HCT116 (cell line): ENCODE data around the gene SEMA5B. TPM values are rescaled to one million over a fixed set of nuclear protein-coding genes. Genes with fewer than 3 reads are reported as not detected.

Experiments used
- ATAC-seq: fragments of 200-7000 bp; cut with Tn5 transposase; 2 replicates; pipeline ENCODE4 v1.9.1; 2020; ENCODE audit warnings: mild to moderate bottlenecking, moderate library complexity
- BruUV-seq: library from RNA; stranded (reverse); fragments of 400-500 nt; replicated peaks from 2 replicates; lab custom pipeline; 2021; lab: Mats Ljungman, UMichigan
- CTCF ChIA-PET: fragments of 300-600 bp; sonication (Branson Sonifier 250); formaldehyde crosslinking; loops from one replicate; lab custom pipeline; 2021; ENCODE audit warnings: antibody characterized with exemption; lab: Charles Lee
- POLR2A ChIA-PET: fragments of 300-600, 350-600 bp; sonication (Branson Sonifier 250); formaldehyde crosslinking; loops from one replicate; lab custom pipeline; 2021; ENCODE audit warnings: antibody characterized with exemption; lab: Charles Lee
- RAD21 ChIA-PET, 2 experiments: fragments of 300-600 bp; sonication (Branson Sonifier 250); formaldehyde crosslinking; loops; one replicate each; lab custom pipeline; 2023; ENCODE audit warnings: low total read pairs in 2 of 2; ENCODE audit not compliant: uncharacterized antibody in 2 of 2, unreplicated experiment in 2 of 2, low non-redundant PET in 1 of 2; lab: Charles Lee
- DNase-seq: peaks from one replicate; pipeline ENCODE4 v3.0.0-alpha.2; 2010; ENCODE audit warnings: low read depth, low spot score
- H2AFZ ChIP-seq: fragments of 200-600 bp; shearing (Covaris generic), sonication (generic); 2 replicates; pipeline ENCODE4 v1.6.1; 2017; ENCODE audit warnings: low read depth, mixed run types, mixed read lengths, antibody characterized with exemption, low read length; ENCODE audit not compliant: poor library complexity, severe bottlenecking
- H3K27ac ChIP-seq: 2 replicates; pipeline ENCODE4 v1.5.1; 2012; ENCODE audit warnings: low read depth, low read length
- H3K27me3 ChIP-seq: fragments of 200-600 bp; sonication (generic); 2 replicates; pipeline ENCODE4 v1.6.1; 2016; ENCODE audit warnings: mixed run types, low read length, mixed read lengths; ENCODE audit not compliant: insufficient read depth
- H3K36me3 ChIP-seq, 2 experiments: fragments of 200-500 bp in 1 of 2; fragments of 200-600 bp in 1 of 2; sonication (Bioruptor generic) in 1 of 2; sonication (generic) in 1 of 2; 2 replicates each; pipeline versions ENCODE4 v1.5.1 to v1.6.1; 2014 to 2016; ENCODE audit warnings: low read length in 2 of 2, inconsistent platforms in 1 of 2, mixed read lengths in 1 of 2, mixed run types in 1 of 2; ENCODE audit not compliant: insufficient read depth in 2 of 2, control insufficient read depth in 1 of 2
- H3K4me1 ChIP-seq, 2 experiments: fragments of 200-600 bp in 1 of 2; sonication (generic) in 1 of 2; 2 replicates each; pipeline versions ENCODE4 v1.5.1 to v1.6.1; 2012 to 2017; ENCODE audit warnings: low read length in 2 of 2, inconsistent platforms in 1 of 2, mild to moderate bottlenecking in 1 of 2, mixed read lengths in 1 of 2, mixed run types in 1 of 2, moderate library complexity in 1 of 2; ENCODE audit not compliant: insufficient read depth in 2 of 2, control insufficient read depth in 1 of 2
- H3K4me2 ChIP-seq: fragments of 200-600 bp; sonication (generic); 2 replicates; pipeline ENCODE4 v1.6.1; 2017; ENCODE audit warnings: mixed run types, low read length, mixed read lengths
- H3K4me3 ChIP-seq, 2 experiments: fragments of 200-600 bp in 1 of 2; sonication (generic) in 1 of 2; replicated peaks in 1 of 2; 2 replicates each; pipeline ENCODE4 v1.5.1; 2011 to 2016; ENCODE audit warnings: low read length in 2 of 2, control low read depth in 1 of 2, low read depth in 1 of 2, mild to moderate bottlenecking in 1 of 2, mixed read lengths in 1 of 2, mixed run types in 1 of 2
- H3K79me2 ChIP-seq: fragments of 200-600 bp; sonication (generic); 2 replicates; pipeline ENCODE4 v1.6.1; 2017; ENCODE audit warnings: mild to moderate bottlenecking, mixed run types, low read length, moderate library complexity, mixed read lengths; ENCODE audit not compliant: insufficient read depth
- H3K9ac ChIP-seq: fragments of 200-600 bp; sonication (generic); 2 replicates; pipeline ENCODE4 v1.6.1; 2016; ENCODE audit warnings: low read length, mixed read lengths
- H3K9me2 ChIP-seq: fragments of 200-600 bp; sonication (generic), shearing (Covaris generic); 2 replicates; pipeline ENCODE4 v1.6.1; 2017; ENCODE audit warnings: mixed run types, mild to moderate bottlenecking, moderate library complexity; ENCODE audit not compliant: insufficient read depth
- H3K9me3 ChIP-seq, 2 experiments: fragments of 200-500 bp in 1 of 2; fragments of 200-600 bp in 1 of 2; sonication (Bioruptor generic) in 1 of 2; sonication (generic) in 1 of 2; 2 replicates each; pipeline ENCODE4 v1.6.1; 2014 to 2017; ENCODE audit warnings: low read length in 2 of 2, mixed read lengths in 2 of 2, inconsistent platforms in 1 of 2, low read depth in 1 of 2, mild to moderate bottlenecking in 1 of 2, mixed run types in 1 of 2, moderate library complexity in 1 of 2; ENCODE audit not compliant: control insufficient read depth in 1 of 2, insufficient read depth in 1 of 2
- H4K20me1 ChIP-seq: fragments of 200-600 bp; sonication (generic), shearing (Covaris generic); 2 replicates; pipeline ENCODE4 v1.6.1; 2017; ENCODE audit warnings: mixed run types, mild to moderate bottlenecking, moderate library complexity; ENCODE audit not compliant: insufficient read depth
- ATF3 ChIP-seq: IDR thresholded peaks from 2 replicates; pipeline ENCODE4 v1.6.1; 2012
- CBX3 ChIP-seq: IDR thresholded peaks from 2 replicates; pipeline ENCODE4 v1.6.1; 2012; ENCODE audit warnings: low read depth
- CEBPB ChIP-seq: IDR thresholded peaks from 2 replicates; pipeline ENCODE4 v1.6.1; 2012; ENCODE audit warnings: low read depth
- EGR1 ChIP-seq: IDR thresholded peaks from 2 replicates; pipeline ENCODE4 v1.6.1; 2012; ENCODE audit warnings: low read depth
- EZH2phosphoT487 ChIP-seq: fragments of 200-600 bp; IDR thresholded peaks from 2 replicates; pipeline ENCODE4 v1.6.1; 2018; ENCODE audit warnings: antibody characterized with exemption, borderline replicate concordance
- FOSL1 ChIP-seq: IDR thresholded peaks from 2 replicates; pipeline ENCODE4 v1.6.1; 2012; ENCODE audit warnings: low read depth
- JUND ChIP-seq: IDR thresholded peaks from 2 replicates; pipeline ENCODE4 v1.6.1; 2012
- POLR2A ChIP-seq: IDR thresholded peaks from 2 replicates; pipeline ENCODE4 v1.7.0; 2011; ENCODE audit warnings: borderline replicate concordance; ENCODE audit not compliant: insufficient read depth, insufficient read length; ENCODE audit errors: extremely low read depth
- POLR2AphosphoS5 ChIP-seq: IDR thresholded peaks from 2 replicates; pipeline ENCODE4 v1.6.1; 2011; ENCODE audit warnings: mild to moderate bottlenecking, low read depth, low read length, moderate library complexity
- REST ChIP-seq: IDR thresholded peaks from 2 replicates; pipeline ENCODE4 v1.6.1; 2012; ENCODE audit warnings: low read depth
- SIN3A ChIP-seq: IDR thresholded peaks from 2 replicates; pipeline ENCODE4 v1.6.1; 2012; ENCODE audit warnings: low read depth
- SP1 ChIP-seq: IDR thresholded peaks from 2 replicates; pipeline ENCODE4 v1.6.1; 2012; ENCODE audit warnings: low read depth
- SRF ChIP-seq: IDR thresholded peaks from 2 replicates; pipeline ENCODE4 v1.6.1; 2012; ENCODE audit warnings: low read depth
- TCF7L2 ChIP-seq: IDR thresholded peaks from 2 replicates; pipeline ENCODE4 v1.7.0; 2011; ENCODE audit warnings: borderline replicate concordance, inconsistent platforms; ENCODE audit not compliant: insufficient read depth, insufficient read length; ENCODE audit errors: extremely low read depth
- YY1 ChIP-seq: IDR thresholded peaks from 2 replicates; pipeline ENCODE4 v1.6.1; 2011; ENCODE audit warnings: low read length, low read depth, moderate library complexity, mild to moderate bottlenecking; ENCODE audit not compliant: insufficient replicate concordance; ENCODE audit errors: extremely low read depth
- ZBTB33 ChIP-seq: IDR thresholded peaks from 2 replicates; pipeline ENCODE4 v1.6.1; 2011; ENCODE audit warnings: mild to moderate bottlenecking, low read length, moderate library complexity; ENCODE audit not compliant: insufficient replicate concordance; ENCODE audit errors: extremely low read depth
- intact Hi-C: fragments of 100-400 bp; cut with micrococcal nuclease; formaldehyde crosslinking; loops from 2 replicates; pipeline ENCODE4 v1.10.0; 2022
- total RNA-seq: library from RNA; stranded (reverse); gene quantifications from one replicate; pipeline ENCODE4 v1.2.1, GENCODE V29; 2021; ENCODE audit not compliant: unreplicated experiment

SEMA5B gene
- total RNA-seq, 1 experiment from 2014 or later, result 0.15 TPM

- BruUV-seq, result no TSS peak
- RAD21 ChIA-PET, result no interaction called here
- TF ChIP-seq POLR2AphosphoS5 (no peak), TCF7L2 (no peak), REST (no peak), ZBTB33 (no peak), EZH2phosphoT487 (no peak), SRF (no peak), JUND (no peak), POLR2A (no peak), CBX3 (no peak), SIN3A (no peak), CEBPB (no peak), SP1 (no peak), FOSL1 (no peak), ATF3 (no peak), EGR1 (no peak), YY1 (no peak)
- Histone ChIP-seq H4K20me1 (no peaks in the 10 kb centered on the region), H3K4me3 (no peak overlapping the region), H2AFZ (no peak overlapping the region), H3K27me3 (no peaks in the 10 kb centered on the region), H3K27ac (no peak overlapping the region), H3K9me3 (no peaks in the 10 kb centered on the region), H3K79me2 (no peaks in the 10 kb centered on the region), H3K4me2 (no peak overlapping the region), H3K9ac (no peak overlapping the region), H3K4me1 (no peaks in the 10 kb centered on the region), H3K36me3 (no peaks in the 10 kb centered on the region), H3K9me2 (no peaks in the 10 kb centered on the region)
- intact Hi-C loops, result no loop called here
- ATAC-seq (no peak), DNase-seq (no peak)
- POLR2A ChIA-PET, result interaction anchor here (0.6 kb wide), 1 partner anchor 627 kb away, joined by 3 read pairs; no protein-coding TSS in a partner anchor
- CTCF ChIA-PET, result interaction anchor here (0.5 kb wide), 1 partner anchor 379 kb away, joined by 4 read pairs; no protein-coding TSS in a partner anchor
Observed at GRCh38 chr3:122928396-122929187, 99.0 kb downstream of the SEMA5B start.
